GM21367 (cell line): ENCODE data around the gene NELFE.
"Not testable (repeated sequence)": the region's sequence is repeated elsewhere in the genome, so short reads cannot be mapped to it uniquely, and the experiment has no call there.

Experiments used
- ATAC-seq: cut with Tn5 transposase; IDR thresholded peaks from one replicate; pipeline ENCODE4 v1.9.1; 2021; ENCODE audit not compliant: unreplicated experiment

NELFE gene

GRCh38 chr6:31919624-31920303 is 39.0 kb downstream of the NELFE start:
- ATAC-seq, result no peak

DNA sequence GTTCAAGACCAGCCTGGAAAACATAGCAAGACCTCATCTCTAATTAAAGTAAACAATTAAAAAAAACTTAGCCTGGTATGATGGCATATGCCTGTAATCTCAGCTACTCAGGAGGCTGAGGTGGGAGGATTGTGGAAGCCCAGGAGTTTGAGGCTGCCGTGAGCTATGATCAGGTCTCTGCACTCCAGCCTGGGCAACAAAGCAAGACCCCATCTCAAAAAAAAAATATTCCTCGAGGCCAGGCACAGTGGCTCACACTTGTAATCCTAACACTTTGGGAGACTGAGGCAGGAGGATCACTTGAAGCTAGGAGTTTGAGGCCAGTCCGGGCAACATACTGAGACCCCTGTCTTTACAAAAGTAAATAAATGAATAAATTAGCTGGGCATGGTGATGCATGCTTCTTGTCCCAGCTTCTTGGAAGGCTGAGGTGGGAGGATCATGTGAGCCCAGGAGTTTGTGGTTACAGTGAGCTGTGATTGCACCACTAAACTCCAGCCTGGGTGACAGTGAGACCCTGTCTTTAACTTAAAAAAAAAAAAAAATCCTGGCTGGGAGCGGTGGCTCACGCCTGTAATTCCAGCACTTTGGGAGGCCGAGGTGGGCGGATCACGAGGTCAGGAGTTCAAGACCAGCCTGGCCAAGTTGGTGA is 40.6 kb downstream of the NELFE start:
- ATAC-seq, result no peak

DNA sequence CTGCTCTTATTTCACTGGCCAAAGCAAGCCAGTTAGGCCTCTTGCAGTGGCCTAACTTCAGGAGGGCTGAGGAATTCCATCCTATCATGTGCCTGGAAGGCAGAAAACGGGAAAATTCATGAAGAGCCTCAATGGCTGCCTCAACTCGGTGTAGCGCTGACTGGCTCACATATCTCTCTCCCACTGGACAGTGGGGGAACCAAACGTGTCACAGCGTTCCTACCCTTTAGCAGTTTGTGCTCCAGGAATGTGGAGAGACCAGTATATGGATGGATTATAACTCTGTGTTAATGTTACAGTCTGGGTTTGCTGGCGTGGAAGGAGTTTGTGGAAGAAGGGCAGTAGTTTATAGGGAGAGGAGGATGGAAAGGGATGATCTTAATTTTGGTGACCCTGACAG is 43.0 kb downstream of the NELFE start:
- ATAC-seq, result no peak

- no peak for ATAC-seq
Observed at GRCh38 chr6:31915351-31915750, 43.4 kb downstream of the NELFE start.

- ATAC-seq, result no peak
Observed at GRCh38 chr6:31911826-31912585, 46.8 kb downstream of the NELFE start.

- not testable (repeated sequence) for ATAC-seq
Observed at GRCh38 chr6:31909298-31909697, 49.5 kb downstream of the NELFE start.

DNA sequence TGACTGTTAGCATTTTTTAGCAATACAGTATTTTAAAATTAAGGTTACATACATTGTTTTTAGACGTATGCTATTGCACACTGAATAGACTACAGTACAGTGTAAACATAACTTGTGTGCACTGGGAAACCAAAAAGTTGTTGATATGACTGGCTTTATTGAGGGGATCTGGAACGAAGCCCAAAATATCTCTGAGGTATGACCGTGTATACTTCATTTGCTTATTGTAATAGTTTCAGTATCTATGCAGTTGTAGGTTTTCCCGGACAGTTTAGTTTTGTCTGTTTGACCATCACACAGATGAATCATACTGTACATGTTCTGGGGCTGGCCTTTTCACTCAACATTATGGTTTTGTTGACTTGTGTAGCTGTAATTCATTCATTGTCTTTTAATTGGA is 50.0 kb downstream of the NELFE start:
- ATAC-seq, result no peak

DNA sequence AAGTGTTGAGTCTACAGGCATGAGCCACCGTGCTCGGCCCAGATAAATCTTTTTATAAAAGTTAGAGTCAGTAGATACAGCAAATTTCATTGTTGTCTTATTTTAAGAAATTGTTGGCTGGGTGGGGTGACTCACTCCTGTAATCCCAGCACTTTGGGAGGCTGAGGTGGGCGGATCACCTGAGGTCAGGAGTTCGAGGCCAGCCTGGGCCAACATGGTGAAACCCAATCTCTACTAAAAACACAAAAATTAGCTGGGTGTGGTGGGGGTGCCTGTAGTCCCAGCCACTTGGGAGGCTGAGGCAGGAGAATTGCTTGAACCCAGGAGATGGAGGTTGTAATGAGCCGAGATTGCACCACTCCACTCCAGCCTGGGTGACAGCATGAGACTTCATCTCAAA is 50.5 kb downstream of the NELFE start:
- not testable (repeated sequence) for ATAC-seq

- ATAC-seq, result no peak
Observed at GRCh38 chr6:31907158-31907813, 51.5 kb downstream of the NELFE start.

- not testable (repeated sequence) for ATAC-seq
Observed at GRCh38 chr6:31906727-31907126, 52.0 kb downstream of the NELFE start.

DNA sequence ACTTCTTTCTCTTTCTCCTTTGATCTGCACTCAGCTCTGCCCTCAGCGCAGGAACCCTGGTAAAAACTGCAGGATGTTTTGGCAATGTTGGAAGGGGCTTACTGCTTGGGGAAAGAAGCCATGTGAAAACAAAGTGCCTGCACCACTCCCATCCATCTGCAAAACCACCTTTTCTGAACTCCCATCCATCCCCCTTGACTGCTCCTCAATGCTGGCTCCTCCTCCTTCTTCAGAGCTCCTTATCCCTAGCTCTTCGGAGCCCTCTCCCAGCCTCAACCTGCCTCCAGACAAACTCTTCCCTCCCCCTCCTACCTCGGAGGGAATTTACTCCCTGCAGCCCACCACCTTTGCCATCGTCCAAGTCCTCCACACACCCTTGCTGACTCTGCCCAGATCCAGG is 52.6 kb downstream of the NELFE start:
- no peak for ATAC-seq

DNA sequence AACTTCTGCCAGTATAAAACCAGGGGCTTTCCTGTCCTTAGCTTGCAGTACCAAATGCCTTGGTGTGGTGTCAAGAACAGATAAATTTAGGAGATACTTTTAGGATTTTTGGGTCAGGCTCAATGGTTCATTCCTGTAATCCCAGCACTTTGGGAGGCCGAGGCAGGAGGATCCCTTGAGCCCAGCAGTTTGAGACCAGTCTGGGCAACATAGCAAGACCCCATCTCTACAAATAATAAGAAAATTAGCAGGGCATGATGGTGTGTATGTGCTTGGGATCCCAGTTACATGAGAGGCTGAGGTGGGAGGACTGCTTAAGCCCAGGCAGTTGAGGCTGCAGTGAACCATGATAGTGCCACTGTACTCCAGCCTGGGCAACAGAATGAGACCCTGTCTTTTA is 53.7 kb downstream of the NELFE start:
- no peak for ATAC-seq

DNA sequence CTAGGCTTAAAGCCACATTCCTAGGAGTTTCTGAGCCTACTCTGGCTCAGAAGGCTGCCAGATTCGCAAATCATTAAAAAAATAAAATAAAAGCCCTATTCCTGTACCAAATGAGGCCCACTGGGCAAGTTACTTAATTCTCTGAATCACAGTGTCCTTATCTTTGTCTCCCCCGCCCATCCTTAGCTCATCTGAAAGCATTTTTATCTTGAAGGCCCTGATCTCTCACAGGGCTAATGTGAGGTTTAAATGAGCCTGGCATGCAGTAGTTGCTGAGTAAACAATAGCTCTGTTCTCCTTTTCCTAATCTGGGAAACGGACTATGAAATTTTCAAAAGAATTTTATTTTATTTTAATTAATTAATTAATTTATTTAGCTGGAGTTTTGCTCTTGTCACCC is 54.8 kb downstream of the NELFE start:
- ATAC-seq, result no peak
